Activated B cell treated with CpG ODN at 0.5 μM for 24 hours (primary cell): ENCODE measurements around the gene WNT3A. TPM values are rescaled to one million over a fixed set of nuclear protein-coding genes. Genes with fewer than 3 reads are reported as not detected.

Experiments used
- ATAC-seq: fragments of 200-7000 bp; cut with Tn5 transposase; one replicate; pipeline ENCODE4 v1.10.0; 2021; ENCODE audit warnings: low read depth, mild to moderate bottlenecking, moderate library complexity
- CTCF ChIA-PET: fragments of 350-600 bp; sonication (Branson Sonifier 250); formaldehyde crosslinking; loops from one replicate; lab custom pipeline; 2021; ENCODE audit warnings: antibody characterized with exemption; lab: Charles Lee
- POLR2A ChIA-PET: fragments of 350-600 bp; sonication (Branson Sonifier 250); formaldehyde crosslinking; loops from one replicate; lab custom pipeline; 2021; ENCODE audit warnings: antibody characterized with exemption; lab: Charles Lee
- DNase-seq: peaks from one replicate; pipeline ENCODE4 v3.0.0; 2022
- H3K27ac Mint-ChIP-seq: one replicate; pipeline ENCODE4 v1.8.0; 2020; ENCODE audit warnings: mixed read lengths
- H3K27me3 Mint-ChIP-seq: one replicate; pipeline ENCODE4 v1.8.0; 2021; ENCODE audit warnings: mixed read lengths
- H3K36me3 Mint-ChIP-seq: one replicate; pipeline ENCODE4 v1.8.0; 2021; ENCODE audit warnings: low read depth, mixed read lengths
- H3K4me1 Mint-ChIP-seq: one replicate; pipeline ENCODE4 v1.8.0; 2021; ENCODE audit warnings: mixed read lengths
- H3K4me3 Mint-ChIP-seq: one replicate; pipeline ENCODE4 v1.8.0; 2020; ENCODE audit warnings: mild to moderate bottlenecking, mixed read lengths
- H3K9me3 Mint-ChIP-seq: one replicate; pipeline ENCODE4 v1.8.0; 2020; ENCODE audit warnings: mixed read lengths
- intact Hi-C: fragments of 100-400 bp; cut with micrococcal nuclease; formaldehyde crosslinking; loops from one replicate; pipeline ENCODE4 v1.15.1; 2024
- total RNA-seq: library from RNA; stranded (reverse); gene quantifications from 2 replicates; pipeline ENCODE4 v1.2.3, GENCODE V29; 2022
- TF ChIP-seq, protein P1 (sequence below): fragments of 200-600 bp; IDR thresholded peaks from one replicate; pipeline ENCODE4 v1.8.0; 2022; ENCODE audit warnings: antibody characterized with exemption, mild to moderate bottlenecking

Gene WNT3A
- total RNA-seq, 1 donor from 2014 or later: not detected

- peaks cover 11% of the 10 kb centered on the region for H3K9me3 Mint-ChIP-seq
- no peaks in the 10 kb centered on the region for H3K27me3 Mint-ChIP-seq
- TF ChIP-seq, protein P1, sequence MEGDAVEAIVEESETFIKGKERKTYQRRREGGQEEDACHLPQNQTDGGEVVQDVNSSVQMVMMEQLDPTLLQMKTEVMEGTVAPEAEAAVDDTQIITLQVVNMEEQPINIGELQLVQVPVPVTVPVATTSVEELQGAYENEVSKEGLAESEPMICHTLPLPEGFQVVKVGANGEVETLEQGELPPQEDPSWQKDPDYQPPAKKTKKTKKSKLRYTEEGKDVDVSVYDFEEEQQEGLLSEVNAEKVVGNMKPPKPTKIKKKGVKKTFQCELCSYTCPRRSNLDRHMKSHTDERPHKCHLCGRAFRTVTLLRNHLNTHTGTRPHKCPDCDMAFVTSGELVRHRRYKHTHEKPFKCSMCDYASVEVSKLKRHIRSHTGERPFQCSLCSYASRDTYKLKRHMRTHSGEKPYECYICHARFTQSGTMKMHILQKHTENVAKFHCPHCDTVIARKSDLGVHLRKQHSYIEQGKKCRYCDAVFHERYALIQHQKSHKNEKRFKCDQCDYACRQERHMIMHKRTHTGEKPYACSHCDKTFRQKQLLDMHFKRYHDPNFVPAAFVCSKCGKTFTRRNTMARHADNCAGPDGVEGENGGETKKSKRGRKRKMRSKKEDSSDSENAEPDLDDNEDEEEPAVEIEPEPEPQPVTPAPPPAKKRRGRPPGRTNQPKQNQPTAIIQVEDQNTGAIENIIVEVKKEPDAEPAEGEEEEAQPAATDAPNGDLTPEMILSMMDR: no peak
- POLR2A ChIA-PET: interaction anchor here (1.4 kb wide), 1 partner anchor 10 kb away, joined by 11 read pairs; the partner anchor contains the start of gene ARF1
- H3K27ac Mint-ChIP-seq: no peak overlapping the region
- intact Hi-C loops: no loop called here
- DNase-seq (no peak), ATAC-seq (no peak)
- peaks cover 68% of the 10 kb centered on the region for H3K4me1 Mint-ChIP-seq
- H3K4me3 Mint-ChIP-seq: no peak overlapping the region
- CTCF ChIA-PET: interaction anchor here (0.7 kb wide), 1 partner anchor 130 kb away, joined by 3 read pairs; no protein-coding TSS in a partner anchor
- H3K36me3 Mint-ChIP-seq: peaks cover 62% of the 10 kb centered on the region
Observed at GRCh38 chr1:228092342-228093049, 85.7 kb downstream of the WNT3A start.

- Mint-ChIP-seq H3K27ac (no peak overlapping the region), H3K36me3 (peaks cover 64% of the 10 kb centered on the region), H3K9me3 (peaks cover 11% of the 10 kb centered on the region), H3K27me3 (no peaks in the 10 kb centered on the region), H3K4me3 (no peak overlapping the region), H3K4me1 (peaks cover 60% of the 10 kb centered on the region)
- DNase-seq (no peak), ATAC-seq (no peak)
- ChIA-PET POLR2A (interaction anchor here (0.7 to 1.4 kb wide), 2 partner anchors 11 to 177 kb away, joined by 5 to 11 read pairs; partner anchors contain the start of gene ARF1), CTCF (interaction anchor here (0.7 kb wide), 1 partner anchor 130 kb away, joined by 3 read pairs; no protein-coding TSS in a partner anchor)
- TF ChIP-seq, protein P1: no peak
- intact Hi-C loops: no loop called here
Observed at GRCh38 chr1:228093050-228093906, 86.5 kb downstream of the WNT3A start.

GRCh38 chr1:228094432-228095016 is 87.7 kb downstream of the WNT3A start:
- H3K36me3 Mint-ChIP-seq: peaks cover 67% of the 10 kb centered on the region
- H3K27me3 Mint-ChIP-seq: no peaks in the 10 kb centered on the region
- no peak overlapping the region for H3K4me3 Mint-ChIP-seq
- TF ChIP-seq, protein P1: no peak
- ChIA-PET CTCF (no interaction called here), POLR2A (no interaction called here)
- H3K4me1 Mint-ChIP-seq: peaks cover 52% of the 10 kb centered on the region
- peaks cover 11% of the 10 kb centered on the region for H3K9me3 Mint-ChIP-seq
- no peak for DNase-seq
- intact Hi-C loops: no loop called here
- H3K27ac Mint-ChIP-seq: no peak overlapping the region
- ATAC-seq: no peak

DNA sequence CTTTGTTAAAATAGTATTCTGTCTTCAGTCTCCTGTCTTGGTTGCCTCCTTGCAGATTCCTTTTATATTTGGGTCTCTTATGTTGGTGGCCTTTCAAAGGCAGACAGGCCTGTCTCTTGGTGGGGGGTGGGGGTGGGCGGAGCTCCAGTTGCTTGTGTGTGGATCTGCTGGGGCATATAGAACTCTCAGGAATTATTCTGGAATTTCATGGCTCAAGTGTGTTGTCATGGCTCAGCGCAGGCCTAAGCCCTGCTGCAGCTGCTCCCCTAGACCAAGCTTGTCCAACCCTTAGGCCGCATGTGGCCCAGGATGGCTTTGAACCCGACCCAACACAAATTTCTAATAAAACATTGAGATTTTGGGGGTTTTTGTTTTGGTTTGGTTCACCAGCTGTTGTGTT is 88.4 kb downstream of the WNT3A start:
- Mint-ChIP-seq H3K27ac (no peak overlapping the region), H3K4me3 (no peak overlapping the region), H3K9me3 (peaks cover 11% of the 10 kb centered on the region), H3K27me3 (no peaks in the 10 kb centered on the region), H3K36me3 (peaks cover 73% of the 10 kb centered on the region), H3K4me1 (peaks cover 46% of the 10 kb centered on the region)
- no peak for DNase-seq
- CTCF ChIA-PET: no interaction called here
- intact Hi-C loops: no loop called here
- no peak for ATAC-seq
- TF ChIP-seq, protein P1: no peak
- POLR2A ChIA-PET: no interaction called here
